ENCODE measurements around the gene BAIAP2L2. TPM values are rescaled to one million over a fixed set of nuclear protein-coding genes. Genes with fewer than 3 reads are reported as not detected.

Gene BAIAP2L2
- total RNA-seq, 3 donors from 2014 or later (not counting 1 experiment from before 2014, with no cell fraction given), result 0.99 to 1.9 (median 1.2) TPM

GRCh38 chr22:38070250-38070921, 40.1 kb downstream of the BAIAP2L2 start:
- ATAC-seq (no peak), DNase-seq (no peak)
- no peak overlapping the region for H3K27ac Mint-ChIP-seq
- intact Hi-C loops (cut with micrococcal nuclease), result no loop called here
- Histone ChIP-seq H3K36me3 (ENCODE audit: control insufficient read depth, insufficient read depth, low read length) (peaks cover 57% of the 10 kb centered on the region), H3K4me1 (ENCODE audit: control insufficient read depth, insufficient read depth, low read length) (no peaks in the 10 kb centered on the region), H3K27ac (ENCODE audit: low read length) (no peak overlapping the region), H3K27me3 (ENCODE audit: control insufficient read depth, insufficient read depth, low read length) (no peaks in the 10 kb centered on the region), H3K4me3 (ENCODE audit: low read length) (no peak overlapping the region), H3K9me3 (ENCODE audit: control insufficient read depth, insufficient read depth, low read length) (no peaks in the 10 kb centered on the region)
- no peaks in the 10 kb centered on the region for H3K27me3 Mint-ChIP-seq (ENCODE audit: low read depth in 2 of 2)
- H3K9me3 Mint-ChIP-seq, result no peaks in the 10 kb centered on the region
- no peak for TF ChIP-seq CTCF (IDR thresholded peaks at IDR 0.05)
- WGBS (ENCODE audit: insufficient coverage), result 91% methylated on average over 11 of the region's 11 CpGs
- H3K36me3 Mint-ChIP-seq, result no peaks in the 10 kb centered on the region
- no peak overlapping the region for H3K4me3 Mint-ChIP-seq
- H3K4me1 Mint-ChIP-seq, result no peaks in the 10 kb centered on the region

- no peaks in the 10 kb centered on the region for H3K36me3 Mint-ChIP-seq
- H3K27ac Mint-ChIP-seq, result no peak overlapping the region
- no peaks in the 10 kb centered on the region for H3K9me3 Mint-ChIP-seq
- no peaks in the 10 kb centered on the region for H3K27me3 Mint-ChIP-seq (ENCODE audit: low read depth in 2 of 2)
- Histone ChIP-seq H3K27me3 (ENCODE audit: control insufficient read depth, insufficient read depth, low read length) (no peaks in the 10 kb centered on the region), H3K4me1 (ENCODE audit: control insufficient read depth, insufficient read depth, low read length) (no peaks in the 10 kb centered on the region), H3K9me3 (ENCODE audit: control insufficient read depth, insufficient read depth, low read length) (no peaks in the 10 kb centered on the region), H3K27ac (ENCODE audit: low read length) (no peak overlapping the region), H3K36me3 (ENCODE audit: control insufficient read depth, insufficient read depth, low read length) (peaks cover 62% of the 10 kb centered on the region), H3K4me3 (ENCODE audit: low read length) (no peak overlapping the region)
- WGBS (ENCODE audit: insufficient coverage), result 85% methylated on average over 20 of the region's 21 CpGs
- TF ChIP-seq CTCF (IDR thresholded peaks at IDR 0.05), result no peak
- H3K4me3 Mint-ChIP-seq, result no peak overlapping the region
- DNase-seq (no peak), ATAC-seq (no peak)
- intact Hi-C loops (cut with micrococcal nuclease), result no loop called here
- H3K4me1 Mint-ChIP-seq, result no peaks in the 10 kb centered on the region
Measured at GRCh38 chr22:38069372-38070249, 40.9 kb downstream of the BAIAP2L2 start.

GRCh38 chr22:38068641-38069371, 41.7 kb downstream of the BAIAP2L2 start:
- Histone ChIP-seq H3K9me3 (ENCODE audit: control insufficient read depth, insufficient read depth, low read length) (no peaks in the 10 kb centered on the region), H3K27ac (ENCODE audit: low read length) (no peak overlapping the region), H3K4me1 (ENCODE audit: control insufficient read depth, insufficient read depth, low read length) (no peaks in the 10 kb centered on the region), H3K4me3 (ENCODE audit: low read length) (no peak overlapping the region), H3K36me3 (ENCODE audit: control insufficient read depth, insufficient read depth, low read length) (peaks cover 59% of the 10 kb centered on the region), H3K27me3 (ENCODE audit: control insufficient read depth, insufficient read depth, low read length) (no peaks in the 10 kb centered on the region)
- no peak overlapping the region for H3K4me3 Mint-ChIP-seq
- ATAC-seq (no peak), DNase-seq (no peak)
- H3K4me1 Mint-ChIP-seq, result no peaks in the 10 kb centered on the region
- H3K27ac Mint-ChIP-seq, result no peak overlapping the region
- WGBS (ENCODE audit: insufficient coverage), result 96% methylated on average over 12 of the region's 13 CpGs
- H3K27me3 Mint-ChIP-seq (ENCODE audit: low read depth in 2 of 2), result no peaks in the 10 kb centered on the region
- no peak for TF ChIP-seq CTCF (IDR thresholded peaks at IDR 0.05)
- no peaks in the 10 kb centered on the region for H3K36me3 Mint-ChIP-seq
- intact Hi-C loops (cut with micrococcal nuclease), result no loop called here
- H3K9me3 Mint-ChIP-seq, result no peaks in the 10 kb centered on the region
